Keratinocyte (primary cell): ENCODE results near the gene TIPRL. TPM values are rescaled to one million over a fixed set of nuclear protein-coding genes. Genes with fewer than 3 reads are reported as not detected.

Experiments used
- DNase-seq: peaks from one replicate; pipeline ENCODE4 v3.0.0-alpha.2; 2011; ENCODE audit warnings: low read depth, missing footprints, low spot score
- FAIRE-seq: peaks from 2 replicates; lab custom pipeline; 2011; peaks lifted over from hg19 to GRCh38; lab: Jason Lieb, UNC
- H2AFZ ChIP-seq: 2 replicates; pipeline ENCODE4 v1.6.0; 2012; ENCODE audit warnings: low read length, control low read depth, inconsistent platforms; ENCODE audit not compliant: control insufficient read depth
- H3K27ac ChIP-seq: 2 replicates; pipeline ENCODE4 v1.5.1; 2011; ENCODE audit warnings: low read length; ENCODE audit not compliant: control insufficient read depth, insufficient read depth
- H3K27me3 ChIP-seq: 3 replicates; pipeline ENCODE4 v1.6.0; 2011; ENCODE audit warnings: low read length; ENCODE audit not compliant: control insufficient read depth, insufficient read depth; ENCODE audit errors: extremely low read depth
- H3K36me3 ChIP-seq, 2 experiments: 2 replicates in 1 of 2; 3 replicates in 1 of 2; pipeline ENCODE4 v1.5.1; 2011; ENCODE audit warnings: low read length in 2 of 2, mild to moderate bottlenecking in 1 of 2; ENCODE audit not compliant: control insufficient read depth in 2 of 2, insufficient read depth in 2 of 2; ENCODE audit errors: extremely low read depth in 1 of 2
- H3K4me1 ChIP-seq: 3 replicates; pipeline ENCODE4 v1.5.1; 2011; ENCODE audit warnings: low read length; ENCODE audit not compliant: control insufficient read depth, insufficient read depth; ENCODE audit errors: extremely low read depth
- H3K4me2 ChIP-seq: 3 replicates; pipeline ENCODE4 v1.6.0; 2011; ENCODE audit warnings: low read depth, low read length; ENCODE audit not compliant: control insufficient read depth, insufficient read depth; ENCODE audit errors: extremely low read depth
- H3K4me3 ChIP-seq, 3 experiments: fragments of 200-600 bp in 1 of 3; sonication (generic) in 1 of 3; 2 replicates in 2 of 3; 3 replicates in 1 of 3; pipeline ENCODE4 v1.5.1; 2011 to 2016; ENCODE audit warnings: low read length in 3 of 3, mild to moderate bottlenecking in 3 of 3, control low read depth in 2 of 3, inconsistent platforms in 1 of 3, low read depth in 1 of 3, mixed read lengths in 1 of 3, mixed run types in 1 of 3, moderate library complexity in 1 of 3; ENCODE audit not compliant: control insufficient read depth in 2 of 3, insufficient read depth in 2 of 3; ENCODE audit errors: extremely low read depth in 1 of 3
- H3K79me2 ChIP-seq: 2 replicates; pipeline ENCODE4 v1.6.0; 2012; ENCODE audit warnings: low read length; ENCODE audit not compliant: control insufficient read depth, insufficient read depth
- H3K9ac ChIP-seq: 3 replicates; pipeline ENCODE4 v1.6.0; 2011; ENCODE audit warnings: low read length; ENCODE audit not compliant: control insufficient read depth, insufficient read depth; ENCODE audit errors: extremely low read depth
- H3K9me1 ChIP-seq: 3 replicates; pipeline ENCODE4 v1.6.0; 2011; ENCODE audit warnings: low read length; ENCODE audit not compliant: control insufficient read depth, insufficient read depth; ENCODE audit errors: extremely low read depth
- H3K9me3 ChIP-seq: 2 replicates; pipeline ENCODE4 v1.5.1; 2012; ENCODE audit warnings: low read depth, low read length; ENCODE audit not compliant: control insufficient read depth
- H4K20me1 ChIP-seq: 3 replicates; pipeline ENCODE4 v1.6.0; 2011; ENCODE audit warnings: low read length; ENCODE audit not compliant: control insufficient read depth, insufficient read depth; ENCODE audit errors: extremely low read depth
- CTCF ChIP-seq, 3 experiments: IDR thresholded peaks in 1 of 3; conservative IDR thresholded peaks in 1 of 3; optimal IDR thresholded peaks in 1 of 3; 2 replicates in 2 of 3; 3 replicates in 1 of 3; pipeline versions ENCODE3 to v1.5.1; 2011; ENCODE audit warnings: low read length in 3 of 3, mild to moderate bottlenecking in 3 of 3, moderate library complexity in 2 of 3, control low read depth in 1 of 3, inconsistent platforms in 1 of 3; ENCODE audit not compliant: insufficient read depth in 2 of 3; ENCODE audit errors: extremely low read depth in 1 of 3
- EZH2 ChIP-seq: IDR thresholded peaks from one replicate; pipeline ENCODE4 v1.6.1; 2012; ENCODE audit warnings: inconsistent platforms, mild to moderate bottlenecking, low read length, moderate library complexity
- dilution Hi-C: fragments of 300-500 bp; cut with MboI; formaldehyde crosslinking; loops from one replicate; pipeline ENCODE4 v1.7.0; 2020; ENCODE audit warnings: low sequenced_read_pairs; ENCODE audit not compliant: extremely low pct_ligation_motif_present
- polyA plus RNA-seq, 5 experiments: library from polyadenylated mRNA; depleted of rRNA in 3 of 5; stranded (reverse) in 3 of 5; stranded (forward) in 1 of 5; unstranded in 1 of 5; fragments of >200 nt; gene quantifications; 1 replicate in 1 of 5; 2 replicates in 3 of 5; 3 replicates in 1 of 5; pipeline versions ENCODE4 v1.2.1 to v1.2.3, GENCODE V29; 2011 to 2012; ENCODE audit warnings: missing spikeins in 2 of 5, low read depth in 1 of 5, low replicate concordance in 1 of 5

TIPRL gene
- polyA plus RNA-seq, 1 donor (not counting 4 experiments of a cell fraction or from before 2014, with no cell fraction given), result 62.5 TPM

GRCh38 chr1:168134132-168134531, 44.6 kb upstream of the TIPRL start:
- Histone ChIP-seq H3K9me3 (no peaks in the 10 kb centered on the region), H3K4me3 (no peak overlapping the region), H3K9ac (no peak overlapping the region), H2AFZ (no peak overlapping the region), H3K79me2 (no peaks in the 10 kb centered on the region), H4K20me1 (no peaks in the 10 kb centered on the region), H3K27ac (no peak overlapping the region), H3K4me1 (peaks cover 15% of the 10 kb centered on the region), H3K36me3 (no peaks in the 10 kb centered on the region), H3K27me3 (no peaks in the 10 kb centered on the region), H3K9me1 (no peaks in the 10 kb centered on the region), H3K4me2 (no peak overlapping the region)
- DNase-seq (no peak), FAIRE-seq (no peak)
- dilution Hi-C loops, result no loop called here
- TF ChIP-seq EZH2, result no peak
- TF ChIP-seq CTCF (optimal IDR thresholded peaks at IDR 0.05 in 1 of 3, IDR thresholded peaks at IDR 0.05 in 1 of 3, conservative IDR thresholded peaks at IDR 0.05 in 1 of 3; ENCODE audit: extremely low read depth in 1 of 3, insufficient read depth in 2 of 3, low read length in 3 of 3), result no peak

GRCh38 chr1:168134642-168135041, 44.1 kb upstream of the TIPRL start:
- no peaks in the 10 kb centered on the region for H4K20me1 ChIP-seq
- H2AFZ ChIP-seq, result no peak overlapping the region
- H3K9me1 ChIP-seq, result no peaks in the 10 kb centered on the region
- H3K4me1 ChIP-seq, result peaks cover 15% of the 10 kb centered on the region
- dilution Hi-C loops, result no loop called here
- H3K79me2 ChIP-seq, result no peaks in the 10 kb centered on the region
- no peak overlapping the region for H3K9ac ChIP-seq
- H3K4me3 ChIP-seq, result no peak overlapping the region
- H3K4me2 ChIP-seq, result no peak overlapping the region
- no peaks in the 10 kb centered on the region for H3K27me3 ChIP-seq
- FAIRE-seq (no peak), DNase-seq (no peak)
- no peak overlapping the region for H3K27ac ChIP-seq
- TF ChIP-seq CTCF (optimal IDR thresholded peaks at IDR 0.05 in 1 of 3, IDR thresholded peaks at IDR 0.05 in 1 of 3, conservative IDR thresholded peaks at IDR 0.05 in 1 of 3; ENCODE audit: extremely low read depth in 1 of 3, insufficient read depth in 2 of 3, low read length in 3 of 3), result no peak
- no peak for TF ChIP-seq EZH2
- no peaks in the 10 kb centered on the region for H3K9me3 ChIP-seq
- no peaks in the 10 kb centered on the region for H3K36me3 ChIP-seq
